ENCODE data around the gene OR52D1. TPM values are rescaled to one million over a fixed set of nuclear protein-coding genes. Genes with fewer than 3 reads are reported as not detected.

The OR52D1 gene
- total RNA-seq, 2 donors from 2014 or later: not detected

DNA sequence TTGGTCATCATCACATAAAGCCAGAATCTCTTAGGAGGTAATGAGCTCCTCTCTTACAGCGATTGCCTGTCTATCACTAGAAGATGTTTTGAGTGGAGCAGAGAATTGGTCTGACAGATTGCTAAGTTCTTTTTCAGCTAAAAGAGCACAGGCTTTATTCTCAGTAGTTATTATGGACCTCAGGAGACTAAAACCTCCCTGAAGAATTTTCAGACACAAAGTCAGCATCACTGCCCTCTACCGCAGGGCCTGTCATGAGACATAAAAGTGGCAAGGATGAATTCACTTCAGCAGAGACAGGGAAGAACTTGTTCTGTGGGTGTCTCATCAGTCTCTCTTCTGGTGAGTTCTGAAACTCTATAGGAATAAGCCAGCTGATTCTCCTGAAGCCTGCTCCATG, 39.5 kb upstream of the OR52D1 start, which contains the start of gene OR51I2:
OR51I2 (plus strand) TSS at position 301 of the 400 bp plus-strand sequence. CDS start 4,166 bp downstream, outside the sequence.
- Mint-ChIP-seq H3K4me3 (no peak within 1 kb of the TSS), H3K36me3 (ENCODE audit: low read depth) (no peaks in the 10 kb centered on the region), H3K27ac (no peak within 1 kb of the TSS), H3K27me3 (ENCODE audit: insufficient read depth) (peaks cover 8% of the 10 kb centered on the region), H3K4me1 (peaks cover 3% of the 10 kb centered on the region), H3K9me3 (no peaks in the 10 kb centered on the region)
- no peaks in the 10 kb centered on the region for H3K36me3 ChIP-seq (ENCODE audit: control insufficient read depth, insufficient read depth, low read length)
- no peaks in the 10 kb centered on the region for H3K27me3 ChIP-seq (ENCODE audit: control insufficient read depth, insufficient read depth, low read length, poor library complexity, severe bottlenecking)
- TF ChIP-seq, protein P1, sequence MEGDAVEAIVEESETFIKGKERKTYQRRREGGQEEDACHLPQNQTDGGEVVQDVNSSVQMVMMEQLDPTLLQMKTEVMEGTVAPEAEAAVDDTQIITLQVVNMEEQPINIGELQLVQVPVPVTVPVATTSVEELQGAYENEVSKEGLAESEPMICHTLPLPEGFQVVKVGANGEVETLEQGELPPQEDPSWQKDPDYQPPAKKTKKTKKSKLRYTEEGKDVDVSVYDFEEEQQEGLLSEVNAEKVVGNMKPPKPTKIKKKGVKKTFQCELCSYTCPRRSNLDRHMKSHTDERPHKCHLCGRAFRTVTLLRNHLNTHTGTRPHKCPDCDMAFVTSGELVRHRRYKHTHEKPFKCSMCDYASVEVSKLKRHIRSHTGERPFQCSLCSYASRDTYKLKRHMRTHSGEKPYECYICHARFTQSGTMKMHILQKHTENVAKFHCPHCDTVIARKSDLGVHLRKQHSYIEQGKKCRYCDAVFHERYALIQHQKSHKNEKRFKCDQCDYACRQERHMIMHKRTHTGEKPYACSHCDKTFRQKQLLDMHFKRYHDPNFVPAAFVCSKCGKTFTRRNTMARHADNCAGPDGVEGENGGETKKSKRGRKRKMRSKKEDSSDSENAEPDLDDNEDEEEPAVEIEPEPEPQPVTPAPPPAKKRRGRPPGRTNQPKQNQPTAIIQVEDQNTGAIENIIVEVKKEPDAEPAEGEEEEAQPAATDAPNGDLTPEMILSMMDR (conservative IDR thresholded peaks at IDR 0.05): no peak
- no peaks in the 10 kb centered on the region for H3K4me1 ChIP-seq (ENCODE audit: control insufficient read depth, insufficient read depth, low read length)
- DNase-seq: no peak
- H3K9me3 ChIP-seq (ENCODE audit: control insufficient read depth, low read length): no peaks in the 10 kb centered on the region
- WGBS, 2 experiments (ENCODE audit: insufficient coverage in 1 of 2, insufficient read length in 1 of 2): 83 to 93% methylated on average over 1 to 2 of the region's 2 CpGs
- H3K9ac ChIP-seq (ENCODE audit: extremely low read depth, low read length, poor library complexity, severe bottlenecking): no peak within 1 kb of the TSS
- no peak within 1 kb of the TSS for H3K4me3 ChIP-seq (ENCODE audit: low read length)
- H3K27ac ChIP-seq (ENCODE audit: low read depth, low read length): no peak within 1 kb of the TSS

GRCh38 chr11:5449432-5449831, 39.1 kb upstream of the OR52D1 start:
- WGBS, 2 experiments (ENCODE audit: insufficient coverage in 1 of 2, insufficient read length in 1 of 2): 93% methylated on average over 3 to 4 of the region's 4 CpGs
- Histone ChIP-seq H3K4me3 (ENCODE audit: low read length) (no peak overlapping the region), H3K27ac (ENCODE audit: low read depth, low read length) (no peak overlapping the region), H3K9ac (ENCODE audit: extremely low read depth, low read length, poor library complexity, severe bottlenecking) (no peak overlapping the region), H3K36me3 (ENCODE audit: control insufficient read depth, insufficient read depth, low read length) (no peaks in the 10 kb centered on the region), H3K4me1 (ENCODE audit: control insufficient read depth, insufficient read depth, low read length) (no peaks in the 10 kb centered on the region), H3K9me3 (ENCODE audit: control insufficient read depth, low read length) (no peaks in the 10 kb centered on the region), H3K27me3 (ENCODE audit: control insufficient read depth, insufficient read depth, low read length, poor library complexity, severe bottlenecking) (no peaks in the 10 kb centered on the region)
- TF ChIP-seq, protein P1 (conservative IDR thresholded peaks at IDR 0.05): no peak
- no peak for DNase-seq
- H3K4me3 Mint-ChIP-seq: no peak overlapping the region
- H3K4me1 Mint-ChIP-seq: peaks cover 3% of the 10 kb centered on the region
- no peaks in the 10 kb centered on the region for H3K9me3 Mint-ChIP-seq
- no peak overlapping the region for H3K27ac Mint-ChIP-seq
- peaks cover 8% of the 10 kb centered on the region for H3K27me3 Mint-ChIP-seq (ENCODE audit: insufficient read depth)
- no peaks in the 10 kb centered on the region for H3K36me3 Mint-ChIP-seq (ENCODE audit: low read depth)

DNA sequence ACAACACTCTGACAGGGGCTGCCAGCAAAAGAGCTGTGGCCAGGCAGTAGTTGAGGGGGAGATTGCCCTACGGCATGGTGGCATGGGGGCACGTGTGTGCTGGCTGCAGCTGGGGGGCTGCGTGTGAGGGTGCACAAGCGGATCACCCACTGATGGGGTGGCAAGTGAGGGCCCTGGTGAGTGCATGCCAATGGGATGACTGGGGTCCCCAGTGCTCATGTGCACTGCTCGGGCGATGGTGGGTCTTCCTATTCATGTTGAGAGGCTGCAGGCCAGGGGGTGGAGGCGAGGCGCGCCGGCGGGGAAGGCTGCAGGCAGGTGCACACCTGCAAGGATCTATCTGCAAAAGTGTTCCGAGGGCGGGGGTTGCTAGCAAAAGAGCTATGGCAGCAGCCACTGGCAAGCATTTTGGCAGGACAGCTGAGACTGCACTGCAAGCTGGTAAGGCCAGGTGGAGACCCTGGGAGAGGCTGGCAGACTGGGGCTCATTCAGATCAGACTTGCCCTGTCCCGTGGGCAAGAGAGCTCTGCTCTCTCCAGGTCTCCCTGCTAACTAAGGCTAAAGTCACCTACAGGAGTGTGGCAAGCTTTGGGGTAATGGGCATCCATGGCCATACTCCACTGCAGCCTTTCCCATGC, 27.4 kb upstream of the OR52D1 start:
- Histone ChIP-seq H3K4me3 (ENCODE audit: low read length) (no peak overlapping the region), H3K27ac (ENCODE audit: low read depth, low read length) (no peak overlapping the region), H3K27me3 (ENCODE audit: control insufficient read depth, insufficient read depth, low read length, poor library complexity, severe bottlenecking) (no peaks in the 10 kb centered on the region), H3K36me3 (ENCODE audit: control insufficient read depth, insufficient read depth, low read length) (no peaks in the 10 kb centered on the region), H3K9ac (ENCODE audit: extremely low read depth, low read length, poor library complexity, severe bottlenecking) (no peak overlapping the region), H3K4me1 (ENCODE audit: control insufficient read depth, insufficient read depth, low read length) (no peaks in the 10 kb centered on the region), H3K9me3 (ENCODE audit: control insufficient read depth, low read length) (no peaks in the 10 kb centered on the region)
- Mint-ChIP-seq H3K4me1 (no peaks in the 10 kb centered on the region), H3K36me3 (ENCODE audit: low read depth) (no peaks in the 10 kb centered on the region), H3K27me3 (ENCODE audit: insufficient read depth) (no peaks in the 10 kb centered on the region), H3K9me3 (no peaks in the 10 kb centered on the region), H3K4me3 (no peak overlapping the region), H3K27ac (no peak overlapping the region)
- TF ChIP-seq, protein P1 (conservative IDR thresholded peaks at IDR 0.05): no peak
- WGBS, 2 experiments (ENCODE audit: insufficient coverage in 1 of 2, insufficient read length in 1 of 2): 90 to 100% methylated on average over 1 to 14 of the region's 14 CpGs
- DNase-seq: no peak
